GM19238 (cell line): Measurements from ENCODE around the gene HDAC4.

ENCODE experiments used
- DNase-seq: peaks from one replicate; pipeline ENCODE4 v3.0.0; 2011; ENCODE audit warnings: low spot score; ENCODE audit not compliant: insufficient read length

HDAC4 gene

DNA sequence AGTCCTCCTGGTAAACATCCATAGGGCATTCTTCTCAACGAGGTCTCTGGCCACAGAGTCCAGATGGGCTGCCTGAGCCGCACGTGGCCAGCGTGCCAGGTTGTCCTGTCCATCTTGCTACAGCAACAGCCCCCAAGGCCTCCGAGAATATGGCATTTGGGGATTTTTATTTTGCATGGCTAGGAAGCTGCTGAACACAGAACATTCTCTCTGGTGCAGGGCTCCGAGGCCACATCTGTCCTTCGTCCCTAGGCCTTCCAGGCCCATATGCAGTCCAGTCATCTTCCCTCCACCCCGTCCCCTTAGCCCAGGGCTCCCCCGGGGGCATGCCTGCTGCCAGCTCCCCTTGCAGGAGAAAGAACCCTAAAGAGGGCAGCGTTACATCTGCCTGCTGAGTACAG, 2.3 kb downstream of the HDAC4 start:
- no peak for DNase-seq

- no peak for DNase-seq
These were observed 2.8 kb downstream of the HDAC4 start for GRCh38 chr2:239397931-239398471.

- DNase-seq, result no peak
These were observed 3.7 kb downstream of the HDAC4 start for GRCh38 chr2:239396881-239397681.

GRCh38 chr2:239395524-239395923, 5.3 kb downstream of the HDAC4 start:
- DNase-seq, result no peak

GRCh38 chr2:239394978-239395377, 5.8 kb downstream of the HDAC4 start:
- no peak for DNase-seq

DNA sequence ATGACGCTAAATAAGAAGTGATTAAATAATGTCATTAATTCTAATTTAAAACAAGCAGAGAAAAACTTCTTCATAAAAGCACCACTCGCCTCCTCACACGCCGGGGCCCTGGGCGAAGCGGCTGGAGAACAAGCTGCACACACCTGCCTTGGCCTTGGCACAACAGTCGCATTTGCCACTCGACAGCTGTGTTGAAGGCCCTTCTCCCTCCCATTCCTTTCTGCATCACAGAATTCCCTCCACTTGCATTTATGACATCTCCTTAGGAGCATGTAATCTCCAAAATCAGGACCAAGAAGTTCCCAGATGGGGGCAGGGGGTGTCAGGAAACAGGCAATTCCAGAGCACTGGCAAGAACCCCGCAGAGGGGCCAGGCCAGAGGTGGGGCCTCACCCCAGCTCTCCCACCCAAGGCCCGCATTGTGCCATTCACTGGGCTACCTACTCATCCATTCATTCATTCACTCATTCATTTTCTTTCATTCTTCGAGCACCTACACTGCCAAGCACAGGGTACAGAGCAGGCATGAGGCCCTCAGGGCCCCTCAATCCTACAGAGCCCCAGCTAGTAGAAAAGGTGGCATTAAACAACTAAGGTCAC, 6.4 kb downstream of the HDAC4 start:
- DNase-seq, result no peak

- DNase-seq, result no peak
These were observed 6.9 kb downstream of the HDAC4 start for GRCh38 chr2:239393941-239394340.

DNA sequence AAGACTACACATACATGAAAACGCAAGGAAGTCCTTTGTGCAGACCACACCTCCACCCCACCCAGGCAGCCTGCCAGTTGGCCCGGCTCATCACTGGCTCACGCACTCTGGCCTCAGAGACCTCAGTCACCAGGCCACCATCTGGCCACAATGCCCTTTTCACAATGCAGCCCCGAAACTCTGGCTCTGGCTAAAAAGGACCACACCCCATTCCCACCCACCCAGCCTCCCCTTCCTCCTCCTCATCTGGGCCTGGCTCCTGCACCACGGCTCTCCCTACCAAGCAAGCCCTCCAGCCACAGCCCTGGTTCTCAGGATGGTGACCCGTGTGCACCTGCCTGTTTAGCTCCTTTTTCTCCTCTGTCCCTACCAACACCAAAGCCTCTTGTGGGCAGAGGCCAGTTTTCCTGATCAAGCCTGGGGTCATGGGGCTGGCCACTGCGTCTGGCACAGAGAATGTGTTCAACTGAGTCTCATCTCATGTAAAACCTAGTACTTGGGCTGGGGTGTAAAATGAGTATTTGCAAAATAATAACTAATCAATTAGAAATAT, 7.4 kb downstream of the HDAC4 start:
- no peak for DNase-seq

DNA sequence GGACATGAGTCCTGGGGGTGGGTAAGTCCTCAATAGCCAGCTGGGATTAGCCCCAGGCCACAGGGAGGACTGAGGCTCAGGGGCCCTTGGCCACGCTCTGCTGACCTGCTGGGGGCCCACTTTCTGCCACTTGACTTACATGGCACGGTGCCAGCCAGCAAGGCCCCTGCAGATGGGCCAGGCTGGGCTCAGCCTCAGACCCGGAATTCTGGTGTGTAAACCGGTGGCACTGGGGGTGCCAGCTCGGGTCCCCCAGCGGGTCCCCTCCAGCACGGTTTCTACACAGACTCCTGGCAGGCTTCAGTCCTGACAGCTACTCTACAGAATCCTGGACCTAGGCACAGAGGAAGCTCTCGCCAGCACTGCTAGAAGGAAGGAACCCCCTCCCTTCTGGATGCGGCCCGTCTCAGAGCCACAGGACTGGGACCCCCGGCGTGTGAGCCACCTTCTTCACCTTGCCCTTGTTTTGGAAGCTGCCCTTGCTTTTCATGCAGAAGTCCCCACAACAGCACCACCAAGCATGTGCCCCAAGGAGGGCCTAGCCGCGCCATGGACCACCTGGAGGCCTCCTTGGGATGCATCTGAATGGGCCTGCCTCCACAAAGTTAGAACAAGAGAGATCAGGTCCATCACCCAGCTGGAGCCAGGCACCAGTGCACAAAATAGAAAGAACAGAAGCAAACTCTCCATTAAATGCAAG, 8.0 kb downstream of the HDAC4 start:
- DNase-seq, result no peak

- DNase-seq, result no peak
These were observed 8.8 kb downstream of the HDAC4 start for GRCh38 chr2:239392072-239392357.

- DNase-seq, result no peak
These were observed 9.3 kb downstream of the HDAC4 start for GRCh38 chr2:239391286-239392071.

- no peak for DNase-seq
These were observed 10.1 kb downstream of the HDAC4 start for GRCh38 chr2:239390546-239391285.

- no peak for DNase-seq
These were observed 11.1 kb downstream of the HDAC4 start for GRCh38 chr2:239389414-239390329.

GRCh38 chr2:239388236-239389151, 12.3 kb downstream of the HDAC4 start:
- DNase-seq, result no peak

DNA sequence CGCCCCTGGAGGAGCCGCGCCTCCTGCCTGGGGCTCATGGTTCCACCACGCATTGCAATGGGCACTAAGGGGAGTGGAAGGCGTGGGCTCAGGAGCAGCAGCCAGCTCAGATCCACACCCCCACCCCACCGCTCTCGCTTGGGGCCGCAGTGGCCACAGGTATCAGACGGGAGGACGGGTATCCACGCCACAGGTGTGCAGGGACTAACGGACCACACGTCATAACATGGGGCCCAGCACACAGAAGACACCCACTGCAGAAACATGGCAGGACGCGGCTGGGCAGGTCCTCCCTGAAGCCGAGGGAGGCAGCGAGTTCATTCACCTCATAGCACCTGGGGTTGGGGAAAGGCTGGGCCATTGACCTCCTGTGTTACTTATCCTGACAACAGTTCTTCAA, 13.0 kb downstream of the HDAC4 start:
- no peak for DNase-seq

- no peak for DNase-seq
These were observed 13.9 kb downstream of the HDAC4 start for GRCh38 chr2:239386872-239387445.

DNA sequence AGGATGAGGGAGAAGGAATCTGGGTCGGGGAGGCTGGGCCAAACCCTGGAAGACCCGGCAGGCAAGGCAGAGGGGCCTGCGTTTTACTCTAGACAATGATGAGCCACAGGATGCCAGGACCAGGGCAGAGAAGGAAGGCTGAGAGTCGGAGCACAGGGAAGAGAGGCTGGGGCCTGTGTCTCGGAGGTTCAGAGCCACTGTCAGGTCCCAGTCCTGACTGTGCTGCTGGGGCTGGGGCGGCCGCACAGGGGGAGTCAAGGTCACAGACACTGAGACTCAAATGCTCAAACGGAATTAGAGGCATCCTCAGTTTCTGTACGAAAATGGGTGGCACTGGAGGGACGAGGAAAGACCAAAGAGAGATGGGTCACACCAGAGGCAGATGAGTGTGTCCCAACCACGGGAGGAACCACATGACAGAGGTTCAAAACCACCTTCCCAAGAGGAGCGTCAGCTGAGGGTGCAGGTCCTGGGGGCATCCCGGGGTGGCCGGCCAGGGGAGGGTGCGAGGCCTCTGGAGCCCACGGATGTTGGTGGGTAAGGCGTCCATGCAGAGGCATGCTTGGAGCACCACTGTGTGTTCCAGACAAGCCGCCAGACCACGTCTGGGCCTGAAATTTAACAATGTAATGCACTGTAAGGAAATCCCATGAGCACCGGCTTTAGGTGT, 14.7 kb downstream of the HDAC4 start:
- no peak for DNase-seq
